Measurements from ENCODE around the gene LYRM4. TPM values are rescaled to one million over a fixed set of nuclear protein-coding genes. Genes with fewer than 3 reads are reported as not detected.

LYRM4 gene
- total and polyA plus RNA-seq, 8 donors: 25.2 to 47.4 (median 42.0) TPM

- no peak overlapping the region for H3K27ac ChIP-seq
- no peak for TF ChIP-seq CTCF (IDR thresholded peaks at IDR 0.05)
- H3K27me3 ChIP-seq: no peaks in the 10 kb centered on the region
- H3K4me1 ChIP-seq: no peaks in the 10 kb centered on the region
- peaks cover 0 to 3% of the 10 kb centered on the region in 2 donors for H3K9me3 ChIP-seq
- ATAC-seq: no peak
- intact Hi-C loops (cut with DNase I): no loop called here
- H3K36me3 ChIP-seq: no peaks in the 10 kb centered on the region
- no peak for DNase-seq
- no peak overlapping the region for H3K4me3 ChIP-seq
Measured at GRCh38 chr6:5120011-5120410, 140.7 kb downstream of the LYRM4 start.

GRCh38 chr6:5119090-5119951 is 141.4 kb downstream of the LYRM4 start:
- peaks cover 0 to 3% of the 10 kb centered on the region in 2 donors for H3K9me3 ChIP-seq
- H3K4me3 ChIP-seq: no peak overlapping the region
- no peaks in the 10 kb centered on the region for H3K36me3 ChIP-seq
- intact Hi-C loops (cut with DNase I): no loop called here
- no peaks in the 10 kb centered on the region for H3K27me3 ChIP-seq
- no peaks in the 10 kb centered on the region for H3K4me1 ChIP-seq
- DNase-seq (no peak), ATAC-seq (no peak)
- TF ChIP-seq CTCF (IDR thresholded peaks at IDR 0.05): no peak
- H3K27ac ChIP-seq: no peak overlapping the region

- intact Hi-C loops (cut with DNase I): no loop called here
- Histone ChIP-seq H3K27ac (no peak overlapping the region), H3K4me1 (no peaks in the 10 kb centered on the region), H3K27me3 (no peaks in the 10 kb centered on the region), H3K9me3 (peaks cover 0 to 3% of the 10 kb centered on the region in 2 donors), H3K36me3 (peaks cover 0 to 4% of the 10 kb centered on the region in 2 donors), H3K4me3 (no peak overlapping the region)
- ATAC-seq (peak; percentile 70), DNase-seq (no peak)
- TF ChIP-seq CTCF (IDR thresholded peaks at IDR 0.05): no peak
Measured at GRCh38 chr6:5116243-5116991, 144.3 kb downstream of the LYRM4 start.

- TF ChIP-seq CTCF (IDR thresholded peaks at IDR 0.05): no peak
- Histone ChIP-seq H3K4me3 (no peak overlapping the region), H3K9me3 (no peaks in the 10 kb centered on the region), H3K27ac (no peak overlapping the region), H3K4me1 (no peaks in the 10 kb centered on the region), H3K27me3 (no peaks in the 10 kb centered on the region), H3K36me3 (peaks cover 0 to 6% of the 10 kb centered on the region in 2 donors)
- intact Hi-C loops (cut with DNase I): no loop called here
- DNase-seq: peak in 1 of 4 donors; percentile 48
- ATAC-seq: peak; percentile 82
Measured at GRCh38 chr6:5115168-5115567, 145.6 kb downstream of the LYRM4 start.

GRCh38 chr6:5113096-5113495 is 147.7 kb downstream of the LYRM4 start:
- Histone ChIP-seq H3K9me3 (no peaks in the 10 kb centered on the region), H3K4me3 (no peak overlapping the region), H3K27ac (no peak overlapping the region), H3K36me3 (peaks cover 0 to 6% of the 10 kb centered on the region in 2 donors), H3K27me3 (no peaks in the 10 kb centered on the region), H3K4me1 (no peaks in the 10 kb centered on the region)
- ATAC-seq: no peak
- TF ChIP-seq CTCF (IDR thresholded peaks at IDR 0.05): no peak
- intact Hi-C loops (cut with DNase I): no loop called here
- no peak for DNase-seq
